Raji (cell line): ENCODE data around the gene DNAL4.

Source experiments
- POLR2A ChIP-seq: IDR thresholded peaks from 2 replicates; pipeline ENCODE4 v1.6.1; 2011; ENCODE audit warnings: low read depth, low read length, control low read depth; ENCODE audit not compliant: insufficient read depth

The DNAL4 gene

DNA sequence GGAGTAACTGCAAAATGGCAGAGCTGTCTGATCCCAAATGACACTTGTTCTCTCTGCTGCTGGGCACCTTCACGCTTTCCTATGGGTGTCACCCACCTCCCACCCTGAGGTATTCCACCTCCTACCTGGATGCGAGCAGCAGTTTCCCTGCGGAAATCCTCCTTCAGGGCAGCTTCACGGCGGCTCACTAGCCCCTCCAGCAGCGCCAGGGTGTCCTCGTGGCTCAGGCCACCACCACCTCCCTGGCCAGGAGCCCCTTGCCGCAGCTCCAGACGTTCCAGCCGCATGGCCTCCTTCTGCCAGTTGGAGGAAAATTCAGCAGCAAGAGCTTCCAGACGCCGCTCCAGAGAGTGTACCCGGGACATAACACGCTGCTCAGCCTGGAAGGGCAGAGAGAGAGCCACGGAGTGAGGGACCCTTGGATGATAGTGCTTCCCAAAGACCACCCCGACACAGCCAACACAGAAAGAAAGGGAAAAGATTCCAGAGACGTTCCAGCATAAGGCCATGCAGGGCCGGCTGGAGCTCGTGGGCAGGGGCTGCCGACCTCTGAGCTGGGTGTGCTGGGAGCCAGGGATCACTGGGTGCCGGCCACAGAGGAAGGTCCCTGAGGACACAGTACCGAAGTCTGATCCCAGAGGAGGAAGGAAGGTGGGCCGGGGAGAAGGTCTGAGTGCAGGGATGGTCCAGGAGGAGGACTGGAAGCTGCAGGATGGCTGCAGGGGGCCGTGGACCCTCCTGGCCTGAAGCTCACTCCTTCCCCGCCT is 51.6 kb downstream of the DNAL4 start:
- TF ChIP-seq POLR2A = no peak

DNA sequence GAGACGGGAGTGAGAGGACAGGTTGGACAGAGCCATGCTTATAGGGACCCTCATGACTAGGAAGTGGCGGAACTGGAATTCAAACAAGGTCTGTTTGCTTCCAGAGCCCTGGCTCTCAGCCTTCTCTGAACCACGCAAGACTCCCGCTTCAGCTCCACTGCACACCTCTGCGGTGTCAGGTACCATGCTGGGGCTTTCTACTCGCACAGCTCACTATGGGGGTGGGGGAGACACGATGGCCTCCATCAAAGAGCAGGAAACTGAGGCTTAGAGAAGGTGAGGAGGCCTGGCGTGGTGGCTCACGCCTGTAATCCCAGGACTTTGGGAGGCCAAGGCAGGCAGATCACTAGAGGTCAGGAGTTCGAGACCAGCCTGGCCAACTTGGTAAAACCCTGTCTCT is 52.4 kb downstream of the DNAL4 start:
- TF ChIP-seq POLR2A = no peak

DNA sequence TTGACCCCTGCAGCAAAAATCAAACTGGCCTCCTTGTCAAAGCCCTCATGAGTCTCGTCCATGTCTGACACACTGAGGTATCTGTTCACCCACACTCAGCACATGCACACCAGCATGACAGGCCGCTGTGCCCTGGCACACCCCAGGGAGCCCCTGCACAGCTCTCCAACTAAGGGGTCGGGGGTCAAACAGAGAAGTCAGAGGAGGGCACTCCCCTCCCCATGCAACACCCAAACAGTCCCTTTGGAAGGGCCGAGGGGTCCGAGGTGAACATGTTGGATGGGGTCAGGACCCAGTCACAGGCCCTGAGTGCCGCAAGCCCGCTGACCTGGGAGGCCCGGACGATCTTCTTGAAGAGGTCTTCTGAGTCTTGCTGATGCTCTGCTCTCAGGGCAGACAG is 52.8 kb downstream of the DNAL4 start:
- TF ChIP-seq POLR2A = no peak

DNA sequence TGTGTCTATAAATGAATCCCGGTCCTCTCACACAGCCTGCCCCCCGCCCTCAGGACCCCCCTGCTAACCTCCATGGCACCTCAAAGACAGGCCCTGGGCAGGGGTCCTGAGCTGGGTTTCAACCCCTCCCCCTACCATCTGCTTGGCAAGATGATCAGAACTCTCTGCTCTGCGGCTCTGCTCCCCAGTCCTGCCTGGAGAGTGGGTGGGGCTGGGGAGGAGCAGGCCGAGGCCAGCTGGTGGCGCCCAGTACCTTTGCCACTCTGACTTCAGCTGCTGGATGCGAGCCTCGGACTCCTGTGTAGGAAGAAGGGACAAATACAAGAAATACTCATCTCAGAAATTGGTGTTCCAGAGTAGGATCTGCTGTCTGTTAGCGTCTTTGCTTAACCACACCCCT is 53.2 kb downstream of the DNAL4 start:
- no peak for TF ChIP-seq POLR2A

DNA sequence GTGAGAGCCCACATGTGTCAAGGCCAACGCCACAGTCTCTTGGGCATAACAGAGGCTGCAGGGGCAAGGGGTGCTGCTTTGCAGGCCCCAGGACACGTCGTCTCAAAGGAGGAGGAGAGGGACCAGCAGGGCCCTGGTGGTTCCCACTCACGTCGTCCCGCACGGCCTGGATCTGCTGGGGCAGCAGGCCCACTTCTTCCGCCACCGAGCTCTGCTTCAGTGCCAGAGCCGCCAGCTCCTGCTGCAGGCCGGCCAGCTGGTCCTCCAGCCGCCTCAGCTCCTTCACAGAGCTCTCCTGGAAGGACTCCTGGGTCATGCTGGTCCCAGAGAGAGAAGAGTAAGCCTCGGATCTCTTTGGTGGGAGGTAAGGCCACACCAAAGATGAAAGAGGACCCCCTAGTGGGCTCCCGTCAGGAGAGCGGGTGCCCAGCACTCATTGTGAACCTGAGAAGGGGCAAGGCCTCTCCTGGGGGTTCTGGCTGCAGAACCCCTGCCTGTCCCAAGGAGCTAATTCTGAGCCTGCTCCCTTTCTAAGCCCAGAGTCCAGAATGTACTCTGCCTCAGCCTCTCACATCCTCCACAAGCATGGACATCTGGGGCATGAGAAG is 53.7 kb downstream of the DNAL4 start:
- no peak for TF ChIP-seq POLR2A

DNA sequence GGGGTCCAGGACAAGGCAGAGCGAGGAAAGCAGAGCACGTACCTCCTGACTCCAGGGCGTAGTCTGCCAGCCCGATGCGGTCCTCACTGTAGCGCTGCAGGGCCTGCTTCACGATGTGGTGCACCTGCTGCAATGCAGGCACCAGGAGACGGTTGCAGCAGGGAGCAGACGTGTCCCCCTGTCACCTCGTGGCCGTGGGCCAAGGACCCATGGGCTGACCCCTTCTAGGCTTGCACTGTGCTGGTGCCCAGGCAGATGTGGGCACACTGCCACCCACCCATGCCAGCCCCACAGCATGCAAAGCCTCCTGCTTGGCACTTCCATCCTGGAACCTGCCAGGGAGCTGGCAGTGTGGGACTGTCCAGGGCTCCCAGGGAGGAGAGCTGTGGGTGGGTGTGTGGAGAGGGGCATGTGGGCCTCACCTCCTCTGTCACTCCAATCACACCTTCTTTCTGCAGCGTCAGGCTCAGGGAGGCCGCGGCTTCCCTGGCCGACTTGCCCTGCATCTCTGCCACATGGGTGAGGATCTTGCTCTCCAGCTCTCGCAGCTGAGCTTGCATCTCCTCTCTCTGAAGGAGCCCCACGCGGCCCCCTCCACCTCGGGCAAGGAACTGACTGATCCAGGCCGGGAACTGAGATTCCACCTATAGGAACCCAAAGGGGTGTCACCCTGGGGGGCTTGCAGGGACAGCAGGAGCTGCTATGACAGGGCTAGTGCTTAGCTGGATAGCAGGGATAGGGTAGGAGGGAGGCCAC is 54.5 kb downstream of the DNAL4 start:
- TF ChIP-seq POLR2A = no peak

DNA sequence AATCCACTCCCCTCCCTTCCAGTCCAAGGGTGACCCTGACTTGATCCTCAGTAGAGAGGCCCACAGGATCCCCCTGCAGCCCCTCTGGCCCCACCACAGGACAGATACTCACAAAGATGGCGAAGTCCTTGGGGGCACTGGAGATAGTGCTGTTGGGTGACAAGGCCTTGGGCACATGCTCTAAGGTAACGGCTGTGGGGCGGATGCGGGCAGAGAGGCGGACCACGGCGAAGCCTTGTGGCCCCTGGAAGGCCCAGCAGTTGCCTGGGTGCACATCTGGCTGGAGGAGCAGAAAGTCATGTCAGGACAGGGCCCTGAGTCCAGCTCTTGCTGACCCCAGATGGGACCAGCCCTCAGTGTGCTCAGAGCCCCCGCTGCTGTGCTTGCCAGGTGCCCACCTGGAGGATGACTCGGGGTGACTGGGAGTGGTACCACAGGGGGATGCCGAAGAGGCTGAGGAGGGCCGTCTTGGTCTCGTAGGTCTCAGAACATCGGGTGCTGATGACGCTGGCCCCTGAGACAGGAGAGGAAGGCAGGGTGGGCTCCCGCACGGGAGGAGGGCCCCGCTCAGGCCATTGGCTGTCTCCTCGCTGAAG is 55.4 kb downstream of the DNAL4 start:
- no peak for TF ChIP-seq POLR2A

DNA sequence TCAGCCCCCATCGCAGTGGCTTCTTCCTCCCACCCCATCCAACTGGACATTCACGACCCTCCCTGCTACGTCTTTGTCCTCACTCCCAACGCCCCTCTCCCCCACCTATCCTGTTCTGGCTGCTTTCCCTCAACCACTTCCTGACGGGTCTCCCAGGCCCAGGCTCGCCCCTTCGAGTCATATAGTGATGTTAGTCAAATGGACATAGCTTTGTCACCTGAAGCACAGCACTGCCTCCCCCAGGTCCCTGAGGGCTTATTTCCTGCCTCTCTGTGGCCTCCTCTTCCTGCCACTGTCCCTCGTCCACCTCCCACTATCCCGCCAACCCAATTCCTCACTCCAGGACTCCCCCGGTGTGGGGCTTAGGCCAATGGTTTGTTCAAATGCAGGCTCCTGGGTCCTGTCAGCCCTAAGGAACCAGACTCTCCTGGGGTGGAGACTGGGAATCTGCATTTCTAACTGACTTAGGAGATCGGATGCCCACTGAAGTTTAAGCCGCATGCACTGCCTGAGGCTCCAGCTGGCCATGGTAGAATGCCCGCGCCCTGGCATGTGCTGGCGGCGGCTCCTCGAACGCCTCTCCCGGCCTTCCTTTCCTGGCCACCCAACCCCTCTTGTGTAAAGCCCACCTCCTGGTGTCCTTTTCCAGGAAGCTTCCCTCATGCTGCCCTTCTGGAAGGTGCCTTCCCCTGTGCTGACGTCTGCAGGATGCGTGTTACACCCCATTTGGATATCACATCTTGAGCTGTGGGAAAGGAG is 56.5 kb downstream of the DNAL4 start:
- no peak for TF ChIP-seq POLR2A

DNA sequence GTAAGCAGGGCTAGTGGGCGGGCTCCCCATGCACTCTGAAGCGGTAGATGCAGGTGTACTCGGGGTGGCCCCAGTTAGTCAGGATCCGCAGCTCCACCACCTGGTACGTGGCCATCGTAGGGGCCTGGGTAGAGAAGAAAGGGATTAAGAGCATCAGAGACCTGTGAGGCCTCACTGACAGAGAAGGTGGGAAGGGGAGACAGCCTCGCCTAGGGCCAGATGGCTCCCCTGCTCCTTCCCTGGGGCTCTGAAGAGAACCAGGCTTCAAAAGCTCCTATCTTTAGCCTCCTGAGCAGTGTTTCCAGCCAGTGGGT is 57.7 kb downstream of the DNAL4 start:
- TF ChIP-seq POLR2A = no peak

DNA sequence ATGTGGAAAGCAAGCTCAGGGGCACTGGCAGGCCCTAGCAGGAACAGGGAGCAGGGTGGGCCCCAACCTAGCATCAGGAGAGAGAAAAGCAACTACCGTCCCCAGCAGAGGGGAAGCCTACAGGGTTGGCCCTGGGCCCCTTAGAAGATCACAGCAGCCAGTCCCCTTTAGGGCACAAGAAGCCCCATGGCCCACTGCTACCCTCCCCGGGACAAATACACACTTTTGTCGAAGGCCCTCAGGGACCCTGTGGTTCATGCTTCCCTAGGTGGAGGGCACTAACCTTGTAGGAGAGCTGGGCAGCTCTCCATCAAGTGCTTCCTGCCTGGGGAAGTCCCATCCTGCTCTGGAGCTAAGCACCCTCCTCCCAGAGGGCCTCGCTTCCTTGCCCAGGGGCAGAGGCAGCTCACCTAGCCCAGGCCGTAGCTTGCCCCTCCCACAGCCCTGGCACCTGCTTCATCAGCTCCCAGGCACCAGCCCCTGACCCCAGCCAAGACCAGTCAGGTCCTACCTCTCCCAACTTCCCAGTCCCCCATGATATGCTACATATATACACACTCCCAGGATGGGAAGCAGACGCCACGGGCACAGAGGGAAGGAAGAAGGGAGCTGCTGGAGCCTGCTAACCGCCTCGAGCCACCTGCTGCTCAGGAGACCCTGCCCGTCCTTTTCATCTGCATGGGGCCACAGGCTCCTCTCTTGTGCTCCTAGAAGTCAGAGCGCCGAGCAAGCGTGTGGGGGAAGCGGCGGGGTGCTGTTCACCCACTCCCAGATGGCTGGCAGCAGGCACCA is 58.3 kb downstream of the DNAL4 start:
- no peak for TF ChIP-seq POLR2A

DNA sequence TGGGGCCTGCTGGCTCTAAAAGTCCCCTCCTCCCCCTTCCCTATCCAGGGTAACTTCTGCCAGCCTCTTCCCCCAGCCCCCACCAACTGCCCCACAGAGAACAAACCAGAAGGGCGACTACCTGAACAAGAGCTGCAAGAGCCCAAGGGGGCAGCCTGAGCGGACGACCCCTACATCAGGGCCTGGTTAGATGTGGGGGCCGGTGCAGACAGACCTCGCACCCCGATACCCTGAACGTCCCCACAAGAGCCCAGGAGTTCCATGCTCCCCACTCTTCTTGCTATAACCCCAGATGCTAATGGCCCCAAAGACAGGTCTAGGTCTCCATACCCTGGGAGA is 58.8 kb downstream of the DNAL4 start:
- TF ChIP-seq POLR2A = no peak

DNA sequence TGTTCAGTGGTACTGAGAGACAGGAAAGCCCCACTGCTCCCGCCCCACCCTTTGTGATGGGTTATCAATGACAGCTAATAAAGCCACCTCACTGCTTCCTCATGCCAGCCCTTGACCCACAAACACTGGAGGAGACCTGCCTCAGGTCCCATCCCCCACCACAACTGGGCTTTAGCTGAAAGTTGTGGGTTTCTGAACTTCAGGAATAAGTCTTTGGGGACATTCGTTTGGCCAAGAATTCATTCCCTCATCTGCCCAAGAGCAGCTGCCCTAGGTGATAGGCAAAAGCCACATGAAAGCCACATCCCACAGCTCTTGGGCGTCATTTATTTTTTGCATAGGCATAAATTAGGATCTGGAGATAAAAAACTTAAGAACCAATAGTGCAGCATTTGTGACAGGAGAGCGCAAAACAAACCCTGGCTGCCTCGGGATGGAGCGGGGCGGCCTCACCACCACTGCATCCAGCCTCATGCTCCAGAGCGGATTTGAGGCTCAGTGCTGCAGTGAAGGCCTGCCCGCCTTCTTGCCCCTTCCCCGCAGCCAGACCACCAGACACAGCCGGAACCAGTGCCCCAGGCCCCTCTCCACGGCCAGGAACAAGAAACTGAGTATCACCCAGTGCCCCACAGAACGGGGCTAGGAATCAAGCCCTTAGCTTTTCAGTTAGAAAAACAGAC is 59.4 kb downstream of the DNAL4 start:
- no peak for TF ChIP-seq POLR2A

DNA sequence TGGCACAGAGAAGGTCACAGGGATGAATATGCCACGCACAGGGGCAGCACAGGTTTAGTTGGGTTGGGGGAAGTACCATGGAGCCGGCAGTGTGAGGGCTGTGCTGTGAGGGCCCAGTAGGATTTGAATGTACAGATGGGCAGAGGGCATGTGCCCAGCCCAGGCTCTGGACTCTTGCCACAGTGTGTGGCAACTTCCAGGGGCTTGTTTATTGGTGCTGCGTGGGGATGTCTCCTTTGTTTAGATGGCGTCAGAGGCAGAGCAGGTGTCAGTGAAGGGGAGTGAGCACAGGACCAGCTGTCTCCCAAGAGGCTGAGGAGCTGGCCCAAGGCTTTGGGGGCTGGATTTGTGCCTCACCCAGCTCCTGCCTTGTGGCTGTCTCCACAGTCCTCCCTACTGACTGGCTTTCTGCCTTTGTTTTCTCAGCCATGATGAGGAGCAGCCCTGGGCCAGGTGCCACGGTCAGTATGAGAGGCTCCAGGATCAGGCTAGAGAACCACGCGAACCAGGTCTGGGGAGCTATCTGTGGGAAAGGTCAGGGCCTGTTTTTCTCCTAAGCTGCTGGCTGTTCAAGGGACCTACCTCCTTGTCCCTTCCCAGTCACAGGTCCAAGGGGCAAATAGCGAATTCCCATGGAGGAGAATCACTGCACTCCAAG is 60.1 kb downstream of the DNAL4 start:
- TF ChIP-seq POLR2A = no peak

DNA sequence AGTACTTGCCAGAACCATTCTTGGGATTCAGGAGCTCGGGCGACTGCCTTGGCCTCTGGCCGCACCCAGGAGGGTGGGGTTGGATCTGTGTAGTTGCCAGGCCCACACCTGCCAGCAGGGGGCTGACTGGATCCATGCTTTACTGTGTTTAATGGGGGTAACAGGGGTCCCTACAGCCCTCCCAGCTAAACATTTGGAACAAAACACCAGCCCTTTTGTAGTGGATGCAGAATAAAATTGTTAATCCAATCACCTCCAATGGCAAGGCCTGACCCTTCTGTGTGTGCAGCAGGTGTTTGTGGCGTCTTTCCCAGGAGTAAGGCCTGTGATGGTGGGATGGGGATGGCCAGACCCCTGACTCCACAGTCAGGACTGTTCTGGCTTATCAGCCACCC is 60.6 kb downstream of the DNAL4 start:
- no peak for TF ChIP-seq POLR2A

DNA sequence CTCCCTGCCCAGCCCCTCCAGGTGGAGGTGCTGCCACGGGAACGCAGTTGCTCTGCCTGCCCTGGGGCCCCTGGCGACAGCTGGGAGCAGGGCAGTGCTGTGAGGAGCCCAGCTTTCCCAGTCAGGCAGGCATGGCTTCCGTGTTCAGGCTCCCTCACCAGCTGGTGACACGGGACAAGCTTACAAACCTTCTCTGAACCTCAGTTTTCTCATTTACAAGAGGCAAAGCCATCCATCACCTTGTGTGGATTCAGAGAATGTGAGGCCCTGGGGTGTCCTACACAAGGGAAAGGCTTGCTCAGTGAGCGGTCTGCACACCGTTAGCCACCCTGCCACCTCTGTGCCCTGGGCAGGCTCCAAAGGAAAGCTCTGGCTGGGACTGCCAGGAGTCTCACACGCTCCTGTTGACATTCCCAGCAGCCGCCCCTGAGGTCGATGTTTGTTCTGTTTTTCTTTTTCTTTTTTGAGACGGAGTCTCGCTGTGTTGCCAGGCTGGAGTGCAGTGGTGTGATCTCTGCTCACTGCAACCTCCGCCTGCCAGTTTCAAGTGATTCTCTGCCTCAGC is 61.6 kb downstream of the DNAL4 start:
- TF ChIP-seq POLR2A = no peak
